ENCODE measurements around the gene ZNF286A. TPM values are rescaled to one million over a fixed set of nuclear protein-coding genes. Genes with fewer than 3 reads are reported as not detected.
A peak's percentile ranks its signal among the peaks of the same experiment; 100 is the strongest.
"Not testable (repeated sequence)": the region's sequence is repeated elsewhere in the genome, so short reads cannot be mapped to it uniquely, and the experiment has no call there.

ZNF286A gene
- total and polyA plus RNA-seq, 11 donors: 8.2 to 14.0 (median 11.4) TPM

GRCh38 chr17:15731900-15732299 is 32.3 kb downstream of the ZNF286A start, which contains the start of gene TBC1D26:
TSS of gene TBC1D26 (plus strand) at chr17:15732283. CDS start at chr17:15735349, 3,066 bp downstream.
- ATAC-seq; intact Hi-C loops (cut with DNase I): not testable (repeated sequence)

DNA sequence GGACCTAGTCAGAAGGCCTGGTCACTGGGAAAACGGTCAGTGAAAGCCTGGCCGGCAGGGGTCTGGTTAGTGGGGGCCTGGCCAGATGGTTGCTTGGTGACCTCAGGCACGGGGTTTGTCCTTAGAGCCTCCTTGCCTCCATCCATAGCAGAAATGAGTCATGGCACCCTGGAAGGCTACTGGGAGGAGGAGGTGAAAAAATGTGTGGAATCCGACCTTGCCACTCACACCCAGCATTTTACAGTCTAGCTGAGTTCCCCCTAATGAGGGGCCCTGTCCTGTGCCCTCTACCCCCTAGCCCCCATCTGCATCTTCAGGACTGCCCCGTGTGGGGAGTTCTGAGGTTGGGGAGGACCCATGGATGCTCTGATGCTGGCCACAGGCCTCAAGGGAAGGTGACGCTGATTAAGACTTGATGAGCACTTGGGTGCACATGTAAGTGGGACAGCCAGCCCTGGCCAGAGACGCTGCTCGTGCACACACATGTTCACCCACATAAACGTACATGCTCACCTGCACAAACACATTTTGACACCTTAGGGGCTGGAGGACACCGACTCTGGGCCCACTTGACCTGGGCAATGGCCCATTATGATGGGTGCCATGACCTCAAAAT is 33.7 kb downstream of the ZNF286A start:
- ATAC-seq; H3K36me3 ChIP-seq; H3K27ac ChIP-seq; H3K4me1 ChIP-seq; H3K9me3 ChIP-seq; intact Hi-C loops (cut with DNase I); H3K4me3 ChIP-seq; H3K27me3 ChIP-seq; DNase-seq: not testable (repeated sequence)
- WGBS, 4 donors: 88 to 96% (median 93%) methylated on average over 3 to 8 of the region's 10 CpGs

More at GRCh38 chr17:15731900-15732299, 32.3 kb downstream of the ZNF286A start, which contains the start of gene TBC1D26:
- H3K27me3 ChIP-seq, H3K9me3 ChIP-seq, H3K27ac ChIP-seq, H3K36me3 ChIP-seq, H3K4me1 ChIP-seq, DNase-seq, H3K4me3 ChIP-seq: not testable (repeated sequence)
- 83 to 87% (median 84%) methylated on average over 5 to 10 of the region's 10 CpGs for WGBS, 4 donors

DNA sequence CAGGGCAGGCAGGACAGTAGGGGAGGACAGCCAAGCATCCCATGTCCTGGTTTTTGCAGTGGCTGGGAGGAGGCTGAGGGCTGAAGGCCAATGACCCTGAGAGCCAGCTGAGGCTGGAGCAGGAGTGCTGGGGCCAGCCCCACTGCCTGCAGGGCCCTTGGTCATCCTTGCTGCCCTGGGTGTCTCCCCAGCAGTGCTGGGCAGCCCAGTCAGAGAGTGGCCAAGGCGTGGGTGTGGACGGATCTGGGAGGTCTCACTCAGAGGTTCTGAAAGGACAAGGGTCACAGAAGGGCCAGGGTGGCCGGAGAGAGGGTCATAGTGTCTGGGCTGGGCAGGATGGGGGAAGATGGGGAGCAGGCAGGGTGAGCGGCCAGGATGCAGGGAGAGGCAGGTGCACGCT is 37.0 kb downstream of the ZNF286A start:
- H3K4me3 ChIP-seq; intact Hi-C loops (cut with DNase I); H3K36me3 ChIP-seq; DNase-seq; H3K4me1 ChIP-seq; H3K9me3 ChIP-seq; H3K27me3 ChIP-seq; H3K27ac ChIP-seq: not testable (repeated sequence)
- WGBS, 4 donors: 79 to 90% (median 84%) methylated on average over 2 to 5 of the region's 5 CpGs
- peak in 1 of 4 donors; percentile 11 for ATAC-seq

DNA sequence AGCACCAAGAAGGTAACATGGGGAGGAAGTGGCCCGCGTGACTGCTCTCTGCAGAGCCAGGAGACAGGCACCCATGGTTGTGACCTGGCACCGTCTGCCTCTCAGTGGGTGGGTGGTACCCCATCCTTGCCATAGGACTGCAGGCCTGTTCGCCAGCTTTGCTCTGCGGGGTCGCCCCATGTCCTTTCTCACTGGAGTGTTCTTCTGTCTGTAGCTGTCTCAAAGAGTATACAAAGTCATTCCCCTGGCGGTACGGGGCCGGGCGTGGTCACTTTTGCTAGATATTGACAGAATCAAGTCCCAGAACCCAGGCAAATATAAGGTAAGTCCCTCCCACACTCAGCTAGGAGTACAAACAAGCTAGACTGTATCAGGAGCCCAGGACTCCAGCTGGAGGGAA is 38.5 kb downstream of the ZNF286A start:
- TF ChIP-seq, protein P1, sequence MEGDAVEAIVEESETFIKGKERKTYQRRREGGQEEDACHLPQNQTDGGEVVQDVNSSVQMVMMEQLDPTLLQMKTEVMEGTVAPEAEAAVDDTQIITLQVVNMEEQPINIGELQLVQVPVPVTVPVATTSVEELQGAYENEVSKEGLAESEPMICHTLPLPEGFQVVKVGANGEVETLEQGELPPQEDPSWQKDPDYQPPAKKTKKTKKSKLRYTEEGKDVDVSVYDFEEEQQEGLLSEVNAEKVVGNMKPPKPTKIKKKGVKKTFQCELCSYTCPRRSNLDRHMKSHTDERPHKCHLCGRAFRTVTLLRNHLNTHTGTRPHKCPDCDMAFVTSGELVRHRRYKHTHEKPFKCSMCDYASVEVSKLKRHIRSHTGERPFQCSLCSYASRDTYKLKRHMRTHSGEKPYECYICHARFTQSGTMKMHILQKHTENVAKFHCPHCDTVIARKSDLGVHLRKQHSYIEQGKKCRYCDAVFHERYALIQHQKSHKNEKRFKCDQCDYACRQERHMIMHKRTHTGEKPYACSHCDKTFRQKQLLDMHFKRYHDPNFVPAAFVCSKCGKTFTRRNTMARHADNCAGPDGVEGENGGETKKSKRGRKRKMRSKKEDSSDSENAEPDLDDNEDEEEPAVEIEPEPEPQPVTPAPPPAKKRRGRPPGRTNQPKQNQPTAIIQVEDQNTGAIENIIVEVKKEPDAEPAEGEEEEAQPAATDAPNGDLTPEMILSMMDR (IDR thresholded peaks at IDR 0.05): no peak
- TF ChIP-seq POLR2A (IDR thresholded peaks at IDR 0.05): no peak
- intact Hi-C loops (cut with DNase I): no loop called here
- no peaks in the 10 kb centered on the region for H3K4me1 ChIP-seq
- no peaks in the 10 kb centered on the region for H3K27me3 ChIP-seq
- H3K9me3 ChIP-seq: no peaks in the 10 kb centered on the region
- DNase-seq (no peak), ATAC-seq (no peak)
- whole genome bisulfite sequencing, 4 donors: 92 to 96% (median 95%) methylated on average over 7 to 10 of the region's 10 CpGs
- H3K36me3 ChIP-seq: no peaks in the 10 kb centered on the region
- H3K4me3 ChIP-seq: no peak overlapping the region
- H3K27ac ChIP-seq: no peak overlapping the region

DNA sequence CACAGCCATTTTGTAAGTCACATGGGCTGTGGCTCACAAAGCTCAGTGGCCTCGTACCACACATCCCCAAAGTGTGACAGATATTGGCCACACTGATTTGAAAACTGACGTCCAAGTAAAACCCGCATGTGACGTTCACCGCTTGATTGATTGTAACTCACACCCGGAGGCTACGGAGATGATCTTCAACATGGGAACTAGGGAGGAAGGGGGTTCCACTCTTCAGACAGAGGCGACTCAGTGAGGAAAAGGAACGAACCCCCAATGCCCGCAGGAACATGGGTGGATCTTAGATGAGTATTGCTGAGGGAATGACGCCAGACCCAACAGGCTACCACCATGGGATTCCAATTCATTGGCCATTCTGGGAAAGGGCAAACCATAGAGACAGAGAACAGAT is 39.7 kb downstream of the ZNF286A start:
- H3K36me3 ChIP-seq; ATAC-seq; H3K27me3 ChIP-seq; H3K4me1 ChIP-seq; DNase-seq; H3K27ac ChIP-seq; intact Hi-C loops (cut with DNase I); H3K9me3 ChIP-seq; H3K4me3 ChIP-seq: not testable (repeated sequence)
- 88 to 96% (median 90%) methylated on average over 10 of the region's 11 CpGs for WGBS, 4 donors

- H3K9me3 ChIP-seq; DNase-seq; H3K36me3 ChIP-seq; H3K27ac ChIP-seq; intact Hi-C loops (cut with DNase I); H3K4me3 ChIP-seq; H3K27me3 ChIP-seq; H3K4me1 ChIP-seq; ATAC-seq: not testable (repeated sequence)
- 59 to 70% (median 64%) methylated on average over 8 of the region's 8 CpGs for WGBS, 4 donors
Measured at GRCh38 chr17:15740041-15740440, 40.5 kb downstream of the ZNF286A start.

- Histone ChIP-seq H3K36me3 (no peaks in the 10 kb centered on the region), H3K9me3 (no peaks in the 10 kb centered on the region), H3K27me3 (no peaks in the 10 kb centered on the region), H3K4me3 (no peak overlapping the region), H3K27ac (no peak overlapping the region), H3K4me1 (no peaks in the 10 kb centered on the region)
- DNase-seq (peak in 1 of 5 donors; percentile 63), ATAC-seq (no peak)
- TF ChIP-seq, protein P1 (IDR thresholded peaks at IDR 0.05): no peak
- TF ChIP-seq POLR2A (IDR thresholded peaks at IDR 0.05): no peak
- intact Hi-C loops (cut with DNase I): no loop called here
- 90 to 97% (median 94%) methylated on average over 2 to 7 of the region's 7 CpGs for WGBS, 4 donors
Measured at GRCh38 chr17:15740570-15741120, 41.1 kb downstream of the ZNF286A start.

Data from heart left ventricle (tissue), 16 donors.